ENCODE data around the gene ACTL8.

DNA sequence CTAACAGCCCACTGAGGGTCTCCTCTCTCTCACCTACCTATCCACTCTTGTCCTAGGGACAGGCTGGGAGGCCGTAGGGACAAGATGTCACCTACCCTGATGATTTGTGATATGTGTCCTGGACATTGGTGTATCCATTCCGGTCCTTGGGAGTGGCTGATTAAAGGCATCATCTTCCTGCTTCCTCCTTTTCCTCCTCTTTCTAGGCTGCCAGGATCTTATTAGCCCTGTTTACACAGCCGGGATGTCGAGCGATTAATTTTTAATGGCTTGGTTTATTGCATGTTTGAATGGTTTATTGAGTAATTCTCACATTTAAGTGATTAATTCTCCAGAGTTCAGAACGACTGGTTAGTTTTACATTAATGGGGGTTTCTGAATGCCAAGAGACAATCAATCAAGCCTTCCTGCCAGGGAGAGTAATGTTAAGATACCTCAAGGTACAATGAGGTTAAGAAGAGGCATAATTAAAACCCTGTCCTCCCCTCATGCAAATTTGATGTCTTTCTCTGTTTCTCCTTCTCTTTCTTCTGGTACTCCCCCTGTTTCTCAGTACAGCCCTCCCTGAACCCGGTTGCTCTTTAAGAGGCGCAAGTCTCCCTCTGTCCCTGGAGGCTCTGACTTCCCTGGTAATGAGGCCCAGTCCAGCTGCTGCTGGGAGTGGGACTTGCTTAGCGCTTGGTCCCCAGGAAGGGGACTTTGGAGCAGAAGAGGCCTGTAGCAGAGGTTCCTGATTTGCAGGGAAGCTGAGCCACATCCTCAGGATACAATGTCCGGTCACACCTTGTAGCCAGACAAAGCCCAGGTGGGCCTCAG, 50.9 kb downstream of the ACTL8 start:
- TF ChIP-seq, protein P1, sequence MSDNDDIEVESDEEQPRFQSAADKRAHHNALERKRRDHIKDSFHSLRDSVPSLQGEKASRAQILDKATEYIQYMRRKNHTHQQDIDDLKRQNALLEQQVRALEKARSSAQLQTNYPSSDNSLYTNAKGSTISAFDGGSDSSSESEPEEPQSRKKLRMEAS (IDR thresholded peaks at IDR 0.05): no peak
- TF ChIP-seq FOXM1 (IDR thresholded peaks at IDR 0.05; ENCODE audit: borderline replicate concordance, low read depth) (no peak), EP300 (IDR thresholded peaks at IDR 0.05; ENCODE audit: borderline replicate concordance) (no peak), TAF1 (IDR thresholded peaks at IDR 0.05; ENCODE audit: low read depth) (no peak), YY1 (IDR thresholded peaks at IDR 0.05; ENCODE audit: low read depth) (no peak), NFIC (IDR thresholded peaks at IDR 0.05) (no peak), RAD21 (IDR thresholded peaks at IDR 0.05; ENCODE audit: low read depth) (no peak), CEBPB (IDR thresholded peaks at IDR 0.05) (no peak), CREB1 (IDR thresholded peaks at IDR 0.05; ENCODE audit: low read depth) (no peak)
- TF ChIP-seq, protein P2, sequence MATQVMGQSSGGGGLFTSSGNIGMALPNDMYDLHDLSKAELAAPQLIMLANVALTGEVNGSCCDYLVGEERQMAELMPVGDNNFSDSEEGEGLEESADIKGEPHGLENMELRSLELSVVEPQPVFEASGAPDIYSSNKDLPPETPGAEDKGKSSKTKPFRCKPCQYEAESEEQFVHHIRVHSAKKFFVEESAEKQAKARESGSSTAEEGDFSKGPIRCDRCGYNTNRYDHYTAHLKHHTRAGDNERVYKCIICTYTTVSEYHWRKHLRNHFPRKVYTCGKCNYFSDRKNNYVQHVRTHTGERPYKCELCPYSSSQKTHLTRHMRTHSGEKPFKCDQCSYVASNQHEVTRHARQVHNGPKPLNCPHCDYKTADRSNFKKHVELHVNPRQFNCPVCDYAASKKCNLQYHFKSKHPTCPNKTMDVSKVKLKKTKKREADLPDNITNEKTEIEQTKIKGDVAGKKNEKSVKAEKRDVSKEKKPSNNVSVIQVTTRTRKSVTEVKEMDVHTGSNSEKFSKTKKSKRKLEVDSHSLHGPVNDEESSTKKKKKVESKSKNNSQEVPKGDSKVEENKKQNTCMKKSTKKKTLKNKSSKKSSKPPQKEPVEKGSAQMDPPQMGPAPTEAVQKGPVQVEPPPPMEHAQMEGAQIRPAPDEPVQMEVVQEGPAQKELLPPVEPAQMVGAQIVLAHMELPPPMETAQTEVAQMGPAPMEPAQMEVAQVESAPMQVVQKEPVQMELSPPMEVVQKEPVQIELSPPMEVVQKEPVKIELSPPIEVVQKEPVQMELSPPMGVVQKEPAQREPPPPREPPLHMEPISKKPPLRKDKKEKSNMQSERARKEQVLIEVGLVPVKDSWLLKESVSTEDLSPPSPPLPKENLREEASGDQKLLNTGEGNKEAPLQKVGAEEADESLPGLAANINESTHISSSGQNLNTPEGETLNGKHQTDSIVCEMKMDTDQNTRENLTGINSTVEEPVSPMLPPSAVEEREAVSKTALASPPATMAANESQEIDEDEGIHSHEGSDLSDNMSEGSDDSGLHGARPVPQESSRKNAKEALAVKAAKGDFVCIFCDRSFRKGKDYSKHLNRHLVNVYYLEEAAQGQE (IDR thresholded peaks at IDR 0.05; ENCODE audit: low read depth): no peak

Data from Ishikawa (cell line).